ENCODE results near the gene SLC25A48.

Gene SLC25A48

GRCh38 chr5:135834639-135835529, at the start of gene SLC25A48:
Gene SLC25A48 (plus strand): TSS chr5:135834663. CDS start chr5:135834848, 185 bp downstream.
- in situ Hi-C loops (cut with MboI; ENCODE audit: low sequenced_read_pairs) = no loop called here

- in situ Hi-C loops (cut with MboI; ENCODE audit: low sequenced_read_pairs) = no loop called here
Measured at GRCh38 chr5:135800656-135801055, 33.8 kb upstream of the SLC25A48 start.

GRCh38 chr5:135810188-135810943, 24.1 kb upstream of the SLC25A48 start:
- in situ Hi-C loops (cut with MboI; ENCODE audit: low sequenced_read_pairs) = no loop called here

GRCh38 chr5:135811007-135811406, 23.5 kb upstream of the SLC25A48 start:
- in situ Hi-C loops (cut with MboI; ENCODE audit: low sequenced_read_pairs) = no loop called here

GRCh38 chr5:135813758-135814157, 20.7 kb upstream of the SLC25A48 start:
- in situ Hi-C loops (cut with MboI; ENCODE audit: low sequenced_read_pairs) = no loop called here

- in situ Hi-C loops (cut with MboI; ENCODE audit: low sequenced_read_pairs) = no loop called here
Measured at GRCh38 chr5:135814316-135814715, 20.1 kb upstream of the SLC25A48 start.

GRCh38 chr5:135814812-135815211, 19.7 kb upstream of the SLC25A48 start:
- in situ Hi-C loops (cut with MboI; ENCODE audit: low sequenced_read_pairs) = no loop called here

- in situ Hi-C loops (cut with MboI; ENCODE audit: low sequenced_read_pairs) = no loop called here
Measured at GRCh38 chr5:135821061-135821801, 13.2 kb upstream of the SLC25A48 start.

- in situ Hi-C loops (cut with MboI; ENCODE audit: low sequenced_read_pairs) = no loop called here
Measured at GRCh38 chr5:135821802-135822201, 12.7 kb upstream of the SLC25A48 start.

- in situ Hi-C loops (cut with MboI; ENCODE audit: low sequenced_read_pairs) = no loop called here
Measured at GRCh38 chr5:135822286-135822685, 12.2 kb upstream of the SLC25A48 start.

- in situ Hi-C loops (cut with MboI; ENCODE audit: low sequenced_read_pairs) = no loop called here
Measured at GRCh38 chr5:135822959-135823358, 11.5 kb upstream of the SLC25A48 start.

GRCh38 chr5:135823881-135824280, 10.6 kb upstream of the SLC25A48 start:
- in situ Hi-C loops (cut with MboI; ENCODE audit: low sequenced_read_pairs) = no loop called here

- in situ Hi-C loops (cut with MboI; ENCODE audit: low sequenced_read_pairs) = no loop called here
Measured at GRCh38 chr5:135824541-135825041, 9.9 kb upstream of the SLC25A48 start.

- in situ Hi-C loops (cut with MboI; ENCODE audit: low sequenced_read_pairs) = no loop called here
Measured at GRCh38 chr5:135825373-135826220, 8.9 kb upstream of the SLC25A48 start.

- in situ Hi-C loops (cut with MboI; ENCODE audit: low sequenced_read_pairs) = no loop called here
Measured at GRCh38 chr5:135826221-135826525, 8.3 kb upstream of the SLC25A48 start.

- in situ Hi-C loops (cut with MboI; ENCODE audit: low sequenced_read_pairs) = no loop called here
Measured at GRCh38 chr5:135826994-135827671, 7.3 kb upstream of the SLC25A48 start.

GRCh38 chr5:135827965-135828781, 6.3 kb upstream of the SLC25A48 start:
- in situ Hi-C loops (cut with MboI; ENCODE audit: low sequenced_read_pairs) = no loop called here

GRCh38 chr5:135828782-135829127, 5.7 kb upstream of the SLC25A48 start:
- in situ Hi-C loops (cut with MboI; ENCODE audit: low sequenced_read_pairs) = no loop called here

- in situ Hi-C loops (cut with MboI; ENCODE audit: low sequenced_read_pairs) = no loop called here
Measured at GRCh38 chr5:135829179-135829578, 5.3 kb upstream of the SLC25A48 start.
